GM19193 (cell line): ENCODE data around the gene PREX1.

Source experiments
- POLR2A ChIP-seq: IDR thresholded peaks from 4 replicates; pipeline ENCODE4 v1.6.1; 2011; ENCODE audit not compliant: insufficient read depth, insufficient read length; ENCODE audit errors: extremely low read depth

Gene PREX1

GRCh38 chr20:48807586-48808381 lies 20.0 kb downstream of the PREX1 start:
- TF ChIP-seq POLR2A, result no peak

DNA sequence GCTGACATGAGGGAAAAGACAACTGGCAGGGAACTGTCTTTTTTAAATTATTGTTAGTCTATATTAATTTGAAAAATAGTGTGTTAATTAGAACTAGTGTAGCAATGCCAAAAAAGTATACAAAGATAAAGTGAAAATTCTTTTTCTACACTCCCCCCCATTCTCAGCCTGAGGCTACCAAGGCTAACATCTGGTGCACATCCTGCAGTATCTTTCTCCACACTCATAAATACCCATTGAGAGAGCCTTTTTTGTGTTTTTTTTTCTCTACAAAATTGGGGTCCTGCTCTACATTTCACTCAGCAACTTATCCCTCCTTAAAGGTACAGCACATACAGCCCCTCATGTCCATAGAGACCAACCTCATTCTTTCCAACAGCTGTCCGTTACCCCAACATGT lies 20.7 kb downstream of the PREX1 start:
- no peak for TF ChIP-seq POLR2A

GRCh38 chr20:48805716-48806115 lies 22.1 kb downstream of the PREX1 start:
- no peak for TF ChIP-seq POLR2A

- no peak for TF ChIP-seq POLR2A
Measured at GRCh38 chr20:48805286-48805685, 22.5 kb downstream of the PREX1 start.

- TF ChIP-seq POLR2A, result no peak
Measured at GRCh38 chr20:48804300-48804980, 23.4 kb downstream of the PREX1 start.

- TF ChIP-seq POLR2A, result no peak
Measured at GRCh38 chr20:48803176-48804053, 24.4 kb downstream of the PREX1 start.

DNA sequence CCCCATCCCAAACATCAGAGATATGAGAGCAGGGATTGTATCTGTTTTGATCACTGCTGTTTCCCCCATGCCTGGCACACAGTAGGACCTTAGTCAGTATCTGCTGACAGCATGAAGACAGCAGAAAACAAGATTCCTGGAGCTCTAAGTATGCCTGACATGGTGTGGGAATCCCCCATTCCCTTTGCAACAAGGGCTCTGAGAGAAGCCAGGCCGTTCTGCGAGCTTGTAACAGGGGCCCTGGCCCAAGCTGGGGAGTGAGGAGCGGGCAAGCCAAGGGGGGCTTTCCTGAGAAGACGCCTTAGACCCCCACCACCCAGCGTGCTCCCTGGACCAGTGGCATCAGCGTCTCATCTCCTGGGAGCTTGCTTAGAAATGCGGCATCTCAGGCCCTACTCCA lies 25.2 kb downstream of the PREX1 start:
- no peak for TF ChIP-seq POLR2A

GRCh38 chr20:48802216-48802615 lies 25.6 kb downstream of the PREX1 start:
- no peak for TF ChIP-seq POLR2A

DNA sequence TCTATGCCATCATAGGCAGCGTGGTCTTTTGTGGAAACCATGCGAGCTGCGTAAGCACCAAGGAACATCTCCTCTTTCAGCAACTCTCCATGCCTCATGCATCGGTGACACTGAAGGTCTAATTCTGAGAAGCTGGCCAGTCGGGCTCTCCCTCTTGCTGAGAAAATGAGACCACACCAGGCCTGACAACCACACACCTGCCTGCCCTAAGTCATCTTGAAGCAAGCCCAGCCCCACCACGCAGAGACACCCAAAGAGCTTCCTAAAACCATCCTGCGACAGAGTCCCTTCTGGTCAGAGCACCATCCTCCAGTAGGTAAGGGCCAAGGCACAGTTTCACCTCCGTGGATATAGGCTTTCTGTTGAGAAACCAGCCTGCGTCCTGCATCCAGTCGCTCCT lies 26.6 kb downstream of the PREX1 start:
- no peak for TF ChIP-seq POLR2A

GRCh38 chr20:48800177-48800576 lies 27.6 kb downstream of the PREX1 start:
- no peak for TF ChIP-seq POLR2A

DNA sequence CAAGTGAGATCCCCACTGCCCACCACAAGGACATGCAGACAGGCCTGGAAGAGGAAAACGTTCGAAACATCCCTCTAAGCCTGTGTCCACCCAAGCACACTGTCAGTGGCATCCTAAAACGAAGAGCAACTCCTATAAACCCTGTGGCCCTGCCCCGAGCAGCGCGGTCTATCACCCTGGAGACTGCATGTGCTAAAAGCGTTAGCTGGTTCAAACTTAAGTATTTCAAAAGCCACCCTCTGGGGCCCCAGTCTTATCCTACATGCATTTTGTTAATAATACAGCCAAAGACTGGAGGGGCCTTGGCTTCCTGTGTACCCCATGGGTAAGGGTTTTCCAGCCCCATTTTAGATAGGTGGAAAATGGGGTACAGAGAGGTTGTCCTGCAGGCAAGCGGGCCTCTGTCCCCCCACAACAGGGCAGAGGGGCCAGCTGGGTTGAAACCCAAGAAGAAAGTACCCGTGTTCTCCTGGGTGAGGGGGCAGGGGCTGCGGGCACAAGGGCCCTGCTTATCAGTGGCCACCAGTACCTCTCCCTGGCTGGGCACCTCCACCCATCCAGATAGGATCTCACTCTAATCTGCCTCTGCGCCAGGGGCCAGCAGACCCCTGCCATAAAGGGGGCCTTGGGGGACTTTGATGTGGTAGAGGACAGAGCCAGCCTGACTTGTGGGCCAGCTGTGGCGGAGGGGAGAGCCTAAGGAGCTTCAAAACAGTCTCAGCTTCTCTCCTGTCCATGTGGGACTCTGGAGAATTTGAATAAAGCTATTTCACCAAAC lies 28.3 kb downstream of the PREX1 start:
- TF ChIP-seq POLR2A, result no peak

GRCh38 chr20:48797850-48798747 lies 29.7 kb downstream of the PREX1 start:
- TF ChIP-seq POLR2A, result no peak

- no peak for TF ChIP-seq POLR2A
Measured at GRCh38 chr20:48797275-48797825, 30.4 kb downstream of the PREX1 start.
